ENCODE data around the gene NCAM2.

The NCAM2 gene

DNA sequence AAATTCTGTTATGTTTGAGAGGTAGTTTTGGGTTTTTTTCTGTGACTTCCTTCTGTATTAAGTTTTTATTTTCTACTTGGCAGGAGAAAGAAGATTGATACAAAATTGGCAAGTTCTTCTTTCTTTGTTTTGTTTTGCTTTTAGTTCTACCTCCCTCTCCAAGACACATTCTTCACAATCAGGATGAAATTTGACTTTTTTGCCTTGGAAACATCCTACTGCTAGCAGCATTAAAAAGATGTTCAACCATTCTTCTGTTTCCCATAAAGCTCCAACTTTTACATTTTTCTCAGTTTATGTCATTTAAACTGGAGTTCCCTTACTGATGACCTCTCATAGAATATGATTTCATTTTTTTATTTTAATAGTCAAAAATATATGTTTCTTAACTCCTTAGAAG is 234.8 kb downstream of the NCAM2 start:
- no peak for DNase-seq (ENCODE audit: low read depth)
- no peak for TF ChIP-seq CTCF (IDR thresholded peaks at IDR 0.05; ENCODE audit: insufficient read depth, low read depth, low read length, missing control alignments)
- no peak overlapping the region for H3K4me3 ChIP-seq (ENCODE audit: low read length)

DNA sequence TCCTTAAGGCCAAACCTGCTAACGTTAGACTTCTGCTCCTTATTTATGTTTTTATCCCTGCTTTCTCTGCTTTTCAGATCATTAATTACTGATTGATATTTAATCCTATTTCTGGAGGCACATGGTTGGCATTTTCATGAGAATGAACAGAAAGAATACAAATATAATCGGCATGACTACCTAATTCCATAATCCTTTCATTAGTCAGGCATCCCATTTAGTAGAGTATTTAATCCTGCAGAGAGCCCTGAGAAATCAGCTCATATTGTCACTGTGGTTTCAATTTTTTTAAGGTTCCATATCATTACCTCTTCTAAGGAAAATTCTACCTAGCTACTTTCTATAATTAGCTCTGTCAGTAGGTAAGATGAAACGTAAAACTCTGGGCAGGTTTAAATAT is 238.8 kb downstream of the NCAM2 start:
- DNase-seq (ENCODE audit: low read depth) = no peak
- H3K4me3 ChIP-seq (ENCODE audit: low read length) = no peak overlapping the region
- no peak for TF ChIP-seq CTCF (IDR thresholded peaks at IDR 0.05; ENCODE audit: insufficient read depth, low read depth, low read length, missing control alignments)

GRCh38 chr21:21238629-21239400 is 240.6 kb downstream of the NCAM2 start:
- TF ChIP-seq CTCF (IDR thresholded peaks at IDR 0.05; ENCODE audit: insufficient read depth, low read depth, low read length, missing control alignments) = no peak
- DNase-seq (ENCODE audit: low read depth) = no peak
- no peak overlapping the region for H3K4me3 ChIP-seq (ENCODE audit: low read length)

DNA sequence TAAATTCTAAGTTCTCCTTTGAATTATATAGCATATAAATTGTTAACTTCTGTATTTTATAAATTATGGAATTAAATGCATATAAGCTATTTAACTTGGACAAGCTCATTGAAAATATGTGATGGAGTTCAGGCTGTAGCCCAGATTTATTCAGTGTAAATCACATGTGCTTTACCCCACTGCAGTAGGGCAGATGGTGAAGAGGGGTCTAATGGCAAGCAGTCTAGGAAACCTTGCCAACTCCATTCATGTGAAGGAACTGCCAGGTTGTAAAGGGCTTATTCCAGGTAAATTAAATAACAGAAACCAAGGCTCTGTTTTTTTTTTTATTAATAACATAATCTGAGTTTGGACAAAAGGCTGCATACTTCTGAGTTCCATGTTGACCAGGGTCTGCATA is 243.2 kb downstream of the NCAM2 start:
- DNase-seq (ENCODE audit: low read depth) = no peak
- no peak for TF ChIP-seq CTCF (IDR thresholded peaks at IDR 0.05; ENCODE audit: insufficient read depth, low read depth, low read length, missing control alignments)

DNA sequence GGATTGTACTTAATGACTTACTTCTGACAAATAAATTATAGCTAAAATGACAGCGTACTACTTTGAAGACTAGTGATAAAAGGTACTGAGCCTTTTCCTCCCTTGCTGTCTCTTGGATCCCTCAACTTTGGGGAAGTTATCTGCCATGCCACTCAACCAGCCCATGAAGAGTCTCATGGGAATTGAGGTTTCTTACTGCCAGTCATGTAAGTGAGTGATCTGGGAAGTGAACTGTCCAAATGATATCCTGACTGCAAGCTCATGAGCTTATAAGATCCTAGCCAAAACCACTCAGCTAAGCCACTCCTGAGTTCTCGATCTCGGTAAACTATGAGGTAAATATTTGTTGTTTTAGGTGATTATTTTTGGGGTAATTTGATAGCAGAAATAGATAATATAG is 247.8 kb downstream of the NCAM2 start:
- no peak for TF ChIP-seq CTCF (IDR thresholded peaks at IDR 0.05; ENCODE audit: insufficient read depth, low read depth, low read length, missing control alignments)
- H3K4me3 ChIP-seq (ENCODE audit: low read length) = no peak overlapping the region
- no peak for DNase-seq (ENCODE audit: low read depth)

More for the DNA sequence above, 243.2 kb downstream of the NCAM2 start:
- no peak overlapping the region for H3K4me3 ChIP-seq (ENCODE audit: low read length)

- DNase-seq (ENCODE audit: low read depth) = no peak
- TF ChIP-seq CTCF (IDR thresholded peaks at IDR 0.05; ENCODE audit: insufficient read depth, low read depth, low read length, missing control alignments) = no peak
- H3K4me3 ChIP-seq (ENCODE audit: low read length) = no peak overlapping the region
Measured at GRCh38 chr21:21247424-21247823, 249.2 kb downstream of the NCAM2 start.

DNA sequence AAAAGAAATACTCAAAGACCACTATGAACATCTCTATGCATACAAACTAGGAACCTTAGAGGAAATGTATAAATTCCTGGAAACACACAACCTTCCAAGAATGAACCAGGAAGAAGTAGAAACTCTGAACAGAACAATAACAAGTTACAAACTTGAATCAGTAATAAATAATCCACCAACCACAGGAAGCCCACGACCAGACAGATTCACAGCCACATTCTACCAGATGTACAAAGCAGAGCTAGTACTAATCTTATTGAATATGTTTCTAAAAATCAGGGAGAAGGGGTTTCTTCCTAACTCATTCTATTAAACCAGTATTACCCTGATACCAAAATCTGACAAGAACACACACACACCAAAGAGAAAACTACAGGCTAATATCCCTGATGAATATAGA is 263.8 kb downstream of the NCAM2 start:
- no peak overlapping the region for H3K4me3 ChIP-seq (ENCODE audit: low read length)
- DNase-seq (ENCODE audit: low read depth) = no peak
- TF ChIP-seq CTCF (IDR thresholded peaks at IDR 0.05; ENCODE audit: insufficient read depth, low read depth, low read length, missing control alignments) = no peak
